ENCODE results near the gene CPD. TPM values are rescaled to one million over a fixed set of nuclear protein-coding genes. Genes with fewer than 3 reads are reported as not detected.

CPD gene
- total and polyA plus RNA-seq, 2 of the 13 experiments (the other 11 are each of a cell fraction or from before 2014, with no cell fraction given): 46.1 to 72.3 TPM

GRCh38 chr17:30344283-30345088 lies 34.2 kb upstream of the CPD start (continued):
- TF ChIP-seq YY1 (IDR thresholded peaks at IDR 0.05; ENCODE audit: insufficient read depth, insufficient replicate concordance, low read depth, low read length) (peak; percentile 16), ZNF572 (CRISPR knock-in tag; IDR thresholded peaks at IDR 0.05) (0 out of 2 replicates have a peak, but pooled peaks have one; percentile 24), ZNF430 (CRISPR knock-in tag; IDR thresholded peaks at IDR 0.05) (no peak), IRX3 (CRISPR knock-in tag; IDR thresholded peaks at IDR 0.05; ENCODE audit: borderline replicate concordance, low read depth) (peak; percentile 82), SRF (IDR thresholded peaks at IDR 0.05; ENCODE audit: low read depth, low read length) (peak; percentile 42; the same call in 1 of the 2 replicates), ARHGAP35 (CRISPR knock-in tag; IDR thresholded peaks at IDR 0.05; ENCODE audit: borderline replicate concordance) (no peak), MEIS2 (CRISPR knock-in tag; IDR thresholded peaks at IDR 0.05) (peak; percentile 67; the same call in 1 of the 2 replicates), TOPORS (CRISPR knock-in tag; IDR thresholded peaks at IDR 0.05) (peak; percentile 93; the same call in 1 of the 2 replicates), SIN3A (IDR thresholded peaks at IDR 0.05; ENCODE audit: borderline replicate concordance, low read depth, low read length) (peak; percentile 69; the same call in 1 of the 2 replicates), ATF7 (IDR thresholded peaks at IDR 0.05) (peak; percentile 50), ATF7 (CRISPR knock-in tag; IDR thresholded peaks at IDR 0.05) (peak; percentile 59; the same call in 1 of the 2 replicates), ONECUT2 (CRISPR knock-in tag; IDR thresholded peaks at IDR 0.05) (peak; percentile 93), ZNF749 (CRISPR knock-in tag; IDR thresholded peaks at IDR 0.05; ENCODE audit: borderline replicate concordance) (no peak), DNMT3B (CRISPR knock-in tag; conservative IDR thresholded peaks at IDR 0.05) (no peak; the same call in 1 of the 2 replicates)
- TF ChIP-seq, protein P1, sequence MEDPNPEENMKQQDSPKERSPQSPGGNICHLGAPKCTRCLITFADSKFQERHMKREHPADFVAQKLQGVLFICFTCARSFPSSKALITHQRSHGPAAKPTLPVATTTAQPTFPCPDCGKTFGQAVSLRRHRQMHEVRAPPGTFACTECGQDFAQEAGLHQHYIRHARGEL (CRISPR knock-in tag; IDR thresholded peaks at IDR 0.05): no peak
- TF ChIP-seq, protein P2, sequence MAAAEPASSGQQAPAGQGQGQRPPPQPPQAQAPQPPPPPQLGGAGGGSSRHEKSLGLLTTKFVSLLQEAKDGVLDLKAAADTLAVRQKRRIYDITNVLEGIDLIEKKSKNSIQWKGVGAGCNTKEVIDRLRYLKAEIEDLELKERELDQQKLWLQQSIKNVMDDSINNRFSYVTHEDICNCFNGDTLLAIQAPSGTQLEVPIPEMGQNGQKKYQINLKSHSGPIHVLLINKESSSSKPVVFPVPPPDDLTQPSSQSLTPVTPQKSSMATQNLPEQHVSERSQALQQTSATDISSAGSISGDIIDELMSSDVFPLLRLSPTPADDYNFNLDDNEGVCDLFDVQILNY (CRISPR knock-in tag; conservative IDR thresholded peaks at IDR 0.05): no peak
- TF ChIP-seq, protein P3, sequence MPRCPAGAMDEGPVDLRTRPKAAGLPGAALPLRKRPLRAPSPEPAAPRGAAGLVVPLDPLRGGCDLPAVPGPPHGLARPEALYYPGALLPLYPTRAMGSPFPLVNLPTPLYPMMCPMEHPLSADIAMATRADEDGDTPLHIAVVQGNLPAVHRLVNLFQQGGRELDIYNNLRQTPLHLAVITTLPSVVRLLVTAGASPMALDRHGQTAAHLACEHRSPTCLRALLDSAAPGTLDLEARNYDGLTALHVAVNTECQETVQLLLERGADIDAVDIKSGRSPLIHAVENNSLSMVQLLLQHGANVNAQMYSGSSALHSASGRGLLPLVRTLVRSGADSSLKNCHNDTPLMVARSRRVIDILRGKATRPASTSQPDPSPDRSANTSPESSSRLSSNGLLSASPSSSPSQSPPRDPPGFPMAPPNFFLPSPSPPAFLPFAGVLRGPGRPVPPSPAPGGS (CRISPR knock-in tag; IDR thresholded peaks at IDR 0.05): 0 out of 2 replicates have a peak, but pooled peaks have one; percentile 36
- TF ChIP-seq, protein P4, sequence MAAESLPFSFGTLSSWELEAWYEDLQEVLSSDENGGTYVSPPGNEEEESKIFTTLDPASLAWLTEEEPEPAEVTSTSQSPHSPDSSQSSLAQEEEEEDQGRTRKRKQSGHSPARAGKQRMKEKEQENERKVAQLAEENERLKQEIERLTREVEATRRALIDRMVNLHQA (CRISPR knock-in tag; IDR thresholded peaks at IDR 0.05): no peak; the same call in 1 of the 2 replicates
- TF ChIP-seq, protein P5, sequence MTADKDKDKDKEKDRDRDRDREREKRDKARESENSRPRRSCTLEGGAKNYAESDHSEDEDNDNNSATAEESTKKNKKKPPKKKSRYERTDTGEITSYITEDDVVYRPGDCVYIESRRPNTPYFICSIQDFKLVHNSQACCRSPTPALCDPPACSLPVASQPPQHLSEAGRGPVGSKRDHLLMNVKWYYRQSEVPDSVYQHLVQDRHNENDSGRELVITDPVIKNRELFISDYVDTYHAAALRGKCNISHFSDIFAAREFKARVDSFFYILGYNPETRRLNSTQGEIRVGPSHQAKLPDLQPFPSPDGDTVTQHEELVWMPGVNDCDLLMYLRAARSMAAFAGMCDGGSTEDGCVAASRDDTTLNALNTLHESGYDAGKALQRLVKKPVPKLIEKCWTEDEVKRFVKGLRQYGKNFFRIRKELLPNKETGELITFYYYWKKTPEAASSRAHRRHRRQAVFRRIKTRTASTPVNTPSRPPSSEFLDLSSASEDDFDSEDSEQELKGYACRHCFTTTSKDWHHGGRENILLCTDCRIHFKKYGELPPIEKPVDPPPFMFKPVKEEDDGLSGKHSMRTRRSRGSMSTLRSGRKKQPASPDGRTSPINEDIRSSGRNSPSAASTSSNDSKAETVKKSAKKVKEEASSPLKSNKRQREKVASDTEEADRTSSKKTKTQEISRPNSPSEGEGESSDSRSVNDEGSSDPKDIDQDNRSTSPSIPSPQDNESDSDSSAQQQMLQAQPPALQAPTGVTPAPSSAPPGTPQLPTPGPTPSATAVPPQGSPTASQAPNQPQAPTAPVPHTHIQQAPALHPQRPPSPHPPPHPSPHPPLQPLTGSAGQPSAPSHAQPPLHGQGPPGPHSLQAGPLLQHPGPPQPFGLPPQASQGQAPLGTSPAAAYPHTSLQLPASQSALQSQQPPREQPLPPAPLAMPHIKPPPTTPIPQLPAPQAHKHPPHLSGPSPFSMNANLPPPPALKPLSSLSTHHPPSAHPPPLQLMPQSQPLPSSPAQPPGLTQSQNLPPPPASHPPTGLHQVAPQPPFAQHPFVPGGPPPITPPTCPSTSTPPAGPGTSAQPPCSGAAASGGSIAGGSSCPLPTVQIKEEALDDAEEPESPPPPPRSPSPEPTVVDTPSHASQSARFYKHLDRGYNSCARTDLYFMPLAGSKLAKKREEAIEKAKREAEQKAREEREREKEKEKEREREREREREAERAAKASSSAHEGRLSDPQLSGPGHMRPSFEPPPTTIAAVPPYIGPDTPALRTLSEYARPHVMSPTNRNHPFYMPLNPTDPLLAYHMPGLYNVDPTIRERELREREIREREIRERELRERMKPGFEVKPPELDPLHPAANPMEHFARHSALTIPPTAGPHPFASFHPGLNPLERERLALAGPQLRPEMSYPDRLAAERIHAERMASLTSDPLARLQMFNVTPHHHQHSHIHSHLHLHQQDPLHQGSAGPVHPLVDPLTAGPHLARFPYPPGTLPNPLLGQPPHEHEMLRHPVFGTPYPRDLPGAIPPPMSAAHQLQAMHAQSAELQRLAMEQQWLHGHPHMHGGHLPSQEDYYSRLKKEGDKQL (CRISPR knock-in tag; IDR thresholded peaks at IDR 0.05; ENCODE audit: low read depth): peak; percentile 56
